ENCODE measurements around the gene ARID3C. TPM values are rescaled to one million over a fixed set of nuclear protein-coding genes. Genes with fewer than 3 reads are reported as not detected.

The ARID3C gene
- polyA plus RNA-seq, 2 of the 4 experiments (the other 2 are of a cell fraction), result 0.09 to 0.12 TPM

DNA sequence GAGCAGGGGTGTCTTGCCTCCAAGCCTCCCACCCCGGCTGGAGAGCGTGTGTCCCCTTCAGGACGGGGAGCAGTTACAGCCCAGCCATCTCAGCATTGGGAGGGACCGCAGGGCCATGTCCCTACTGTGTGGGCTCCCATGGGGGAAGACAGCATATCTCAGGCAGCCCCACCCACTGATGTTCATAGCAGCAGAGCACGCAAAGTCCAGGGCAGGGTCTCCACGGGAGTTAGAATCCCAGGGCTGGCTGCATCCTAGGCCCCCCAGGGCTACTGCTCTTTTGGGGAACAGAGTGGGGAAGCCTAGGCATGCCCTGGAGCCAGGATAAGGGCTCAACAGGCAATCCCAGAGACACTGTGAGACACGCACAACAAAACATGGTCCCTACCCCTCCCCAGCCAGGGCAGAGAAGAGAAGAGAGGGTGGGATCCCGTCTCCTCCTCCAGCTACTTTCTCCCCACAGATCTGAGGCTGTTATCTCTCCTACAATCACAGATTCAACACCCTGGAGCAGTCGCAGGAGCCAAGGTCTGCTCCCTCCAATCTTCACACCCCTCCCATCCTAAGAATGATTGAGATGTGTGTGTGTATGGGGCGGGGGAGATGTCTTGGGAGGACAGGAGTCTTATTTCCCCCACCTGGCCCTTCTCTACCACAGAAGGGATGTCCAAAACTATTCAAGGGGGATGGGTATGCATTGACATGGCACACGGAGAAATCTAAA lies 42.8 kb downstream of the ARID3C start:
- H3K4me1 ChIP-seq, result peaks cover 7% of the 10 kb centered on the region; the same call in 2 of the 3 replicates
- no peak overlapping the region for H3K4me2 ChIP-seq
- ChIA-PET POLR2A (no interaction called here), CTCF (interaction anchor here (1.0 to 17.1 kb wide), 4 partner anchors 15 to 36 kb away, joined by 3 to 168 read pairs (median 9); no protein-coding TSS in a partner anchor)
- no peak for DNase-seq (ENCODE audit: low read depth in 1 of 2, low spot score in 1 of 2)
- H3K27ac ChIP-seq, result no peak overlapping the region
- WGBS (ENCODE audit: missing lambda C conversion rate), result 5% methylated on average over 7 of the region's 11 CpGs
- no peak for ATAC-seq
- H3K4me3 ChIP-seq, result no peak overlapping the region
- TF ChIP-seq, protein P1, sequence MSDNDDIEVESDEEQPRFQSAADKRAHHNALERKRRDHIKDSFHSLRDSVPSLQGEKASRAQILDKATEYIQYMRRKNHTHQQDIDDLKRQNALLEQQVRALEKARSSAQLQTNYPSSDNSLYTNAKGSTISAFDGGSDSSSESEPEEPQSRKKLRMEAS (IDR thresholded peaks at IDR 0.05), result no peak
- TF ChIP-seq GATA3 (IDR thresholded peaks at IDR 0.05; ENCODE audit: borderline replicate concordance), result 0 out of 2 replicates have a peak, but pooled peaks have one; percentile 12
- no peaks in the 10 kb centered on the region for H3K9me3 ChIP-seq
- no peak for FAIRE-seq

DNA sequence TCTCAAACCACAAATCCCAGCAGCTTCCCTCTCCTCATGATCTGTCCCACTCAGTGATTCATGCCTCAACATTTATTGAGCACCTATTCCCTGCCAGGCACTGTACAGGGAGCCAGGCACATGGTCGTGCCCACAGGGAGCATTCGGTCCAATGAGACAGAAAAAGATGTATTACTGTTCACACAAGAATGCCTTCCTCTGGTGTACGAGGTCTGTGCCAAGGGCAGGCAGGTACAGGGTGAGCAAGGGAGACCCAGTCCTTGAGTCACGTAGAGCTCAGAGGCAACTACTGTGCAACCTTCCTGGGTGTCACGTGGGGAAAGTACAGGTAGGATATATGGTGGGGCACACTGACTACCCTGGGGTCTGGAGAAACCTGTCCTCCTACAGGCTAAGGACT lies 43.9 kb downstream of the ARID3C start:
- WGBS (ENCODE audit: missing lambda C conversion rate), result 20% methylated on average over 4 of the region's 5 CpGs
- CTCF ChIA-PET, result interaction anchor here (0.6 to 17.1 kb wide), 8 partner anchors 9 to 252 kb away, joined by 3 to 168 read pairs (median 4); partner anchors contain the start of gene RPP25L
- POLR2A ChIA-PET, result no interaction called here
- Histone ChIP-seq H3K4me2 (no peak overlapping the region), H3K4me3 (no peak overlapping the region), H3K4me1 (peaks cover 7% of the 10 kb centered on the region; the same call in 2 of the 3 replicates), H3K27ac (no peak overlapping the region), H3K9me3 (no peaks in the 10 kb centered on the region)
- TF ChIP-seq CHD2 (IDR thresholded peaks at IDR 0.05; ENCODE audit: low read length, partially characterized antibody), result no peak
- TF ChIP-seq FOSB (CRISPR knock-in tag; IDR thresholded peaks at IDR 0.05), result no peak
- TF ChIP-seq NFE2L2 (conservative IDR thresholded peaks at IDR 0.05; ENCODE audit: low read length), result no peak
- TF ChIP-seq HEYL (CRISPR knock-in tag; IDR thresholded peaks at IDR 0.05), result no peak
- TF ChIP-seq, protein P2, sequence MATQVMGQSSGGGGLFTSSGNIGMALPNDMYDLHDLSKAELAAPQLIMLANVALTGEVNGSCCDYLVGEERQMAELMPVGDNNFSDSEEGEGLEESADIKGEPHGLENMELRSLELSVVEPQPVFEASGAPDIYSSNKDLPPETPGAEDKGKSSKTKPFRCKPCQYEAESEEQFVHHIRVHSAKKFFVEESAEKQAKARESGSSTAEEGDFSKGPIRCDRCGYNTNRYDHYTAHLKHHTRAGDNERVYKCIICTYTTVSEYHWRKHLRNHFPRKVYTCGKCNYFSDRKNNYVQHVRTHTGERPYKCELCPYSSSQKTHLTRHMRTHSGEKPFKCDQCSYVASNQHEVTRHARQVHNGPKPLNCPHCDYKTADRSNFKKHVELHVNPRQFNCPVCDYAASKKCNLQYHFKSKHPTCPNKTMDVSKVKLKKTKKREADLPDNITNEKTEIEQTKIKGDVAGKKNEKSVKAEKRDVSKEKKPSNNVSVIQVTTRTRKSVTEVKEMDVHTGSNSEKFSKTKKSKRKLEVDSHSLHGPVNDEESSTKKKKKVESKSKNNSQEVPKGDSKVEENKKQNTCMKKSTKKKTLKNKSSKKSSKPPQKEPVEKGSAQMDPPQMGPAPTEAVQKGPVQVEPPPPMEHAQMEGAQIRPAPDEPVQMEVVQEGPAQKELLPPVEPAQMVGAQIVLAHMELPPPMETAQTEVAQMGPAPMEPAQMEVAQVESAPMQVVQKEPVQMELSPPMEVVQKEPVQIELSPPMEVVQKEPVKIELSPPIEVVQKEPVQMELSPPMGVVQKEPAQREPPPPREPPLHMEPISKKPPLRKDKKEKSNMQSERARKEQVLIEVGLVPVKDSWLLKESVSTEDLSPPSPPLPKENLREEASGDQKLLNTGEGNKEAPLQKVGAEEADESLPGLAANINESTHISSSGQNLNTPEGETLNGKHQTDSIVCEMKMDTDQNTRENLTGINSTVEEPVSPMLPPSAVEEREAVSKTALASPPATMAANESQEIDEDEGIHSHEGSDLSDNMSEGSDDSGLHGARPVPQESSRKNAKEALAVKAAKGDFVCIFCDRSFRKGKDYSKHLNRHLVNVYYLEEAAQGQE (IDR thresholded peaks at IDR 0.05), result no peak
- no peak for TF ChIP-seq RFX5 (IDR thresholded peaks at IDR 0.05)
- no peak for TF ChIP-seq JUNB (IDR thresholded peaks at IDR 0.05)
- no peak for TF ChIP-seq RAD21 (conservative IDR thresholded peaks at IDR 0.05 in 1 of 2, IDR thresholded peaks at IDR 0.05 in 1 of 2)
- no peak for TF ChIP-seq TP53 (CRISPR knock-in tag; IDR thresholded peaks at IDR 0.05)
- TF ChIP-seq, protein P3, sequence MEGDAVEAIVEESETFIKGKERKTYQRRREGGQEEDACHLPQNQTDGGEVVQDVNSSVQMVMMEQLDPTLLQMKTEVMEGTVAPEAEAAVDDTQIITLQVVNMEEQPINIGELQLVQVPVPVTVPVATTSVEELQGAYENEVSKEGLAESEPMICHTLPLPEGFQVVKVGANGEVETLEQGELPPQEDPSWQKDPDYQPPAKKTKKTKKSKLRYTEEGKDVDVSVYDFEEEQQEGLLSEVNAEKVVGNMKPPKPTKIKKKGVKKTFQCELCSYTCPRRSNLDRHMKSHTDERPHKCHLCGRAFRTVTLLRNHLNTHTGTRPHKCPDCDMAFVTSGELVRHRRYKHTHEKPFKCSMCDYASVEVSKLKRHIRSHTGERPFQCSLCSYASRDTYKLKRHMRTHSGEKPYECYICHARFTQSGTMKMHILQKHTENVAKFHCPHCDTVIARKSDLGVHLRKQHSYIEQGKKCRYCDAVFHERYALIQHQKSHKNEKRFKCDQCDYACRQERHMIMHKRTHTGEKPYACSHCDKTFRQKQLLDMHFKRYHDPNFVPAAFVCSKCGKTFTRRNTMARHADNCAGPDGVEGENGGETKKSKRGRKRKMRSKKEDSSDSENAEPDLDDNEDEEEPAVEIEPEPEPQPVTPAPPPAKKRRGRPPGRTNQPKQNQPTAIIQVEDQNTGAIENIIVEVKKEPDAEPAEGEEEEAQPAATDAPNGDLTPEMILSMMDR (IDR thresholded peaks at IDR 0.05), result no peak
- TF ChIP-seq, protein P4, sequence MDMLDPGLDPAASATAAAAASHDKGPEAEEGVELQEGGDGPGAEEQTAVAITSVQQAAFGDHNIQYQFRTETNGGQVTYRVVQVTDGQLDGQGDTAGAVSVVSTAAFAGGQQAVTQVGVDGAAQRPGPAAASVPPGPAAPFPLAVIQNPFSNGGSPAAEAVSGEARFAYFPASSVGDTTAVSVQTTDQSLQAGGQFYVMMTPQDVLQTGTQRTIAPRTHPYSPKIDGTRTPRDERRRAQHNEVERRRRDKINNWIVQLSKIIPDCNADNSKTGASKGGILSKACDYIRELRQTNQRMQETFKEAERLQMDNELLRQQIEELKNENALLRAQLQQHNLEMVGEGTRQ (IDR thresholded peaks at IDR 0.05), result no peak
- no peak for TF ChIP-seq RNF2 (IDR thresholded peaks at IDR 0.05; ENCODE audit: borderline replicate concordance, low read depth)
- no peak for TF ChIP-seq CBX8 (IDR thresholded peaks at IDR 0.05)
- ATAC-seq (no peak; a peak in 1 of 6 replicates), FAIRE-seq (no peak), DNase-seq (ENCODE audit: low read depth in 1 of 2, low spot score in 1 of 2) (no peak)

DNA sequence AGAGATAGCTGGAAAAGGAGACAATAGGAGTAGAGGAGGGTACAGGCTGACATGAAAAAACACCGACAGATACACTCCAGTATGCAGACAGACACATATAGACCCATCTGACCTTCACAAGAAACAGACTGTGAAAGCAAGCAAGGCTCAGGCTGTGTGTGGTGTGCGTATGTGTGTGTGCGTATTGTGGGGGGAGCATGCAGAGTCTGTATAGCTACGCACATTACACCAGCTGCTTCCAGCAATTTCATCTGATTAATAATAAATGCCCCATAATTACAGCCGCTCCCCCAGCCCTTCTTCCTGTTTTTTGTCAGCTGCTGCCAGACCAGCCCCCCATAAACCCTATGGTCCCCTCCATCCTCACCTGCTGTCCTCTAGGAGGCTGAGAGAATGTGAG lies 46.1 kb downstream of the ARID3C start:
- Histone ChIP-seq H3K9me3 (no peaks in the 10 kb centered on the region), H3K4me2 (no peak overlapping the region), H3K27ac (no peak overlapping the region), H3K4me1 (no peaks in the 10 kb centered on the region), H3K4me3 (no peak overlapping the region)
- FAIRE-seq (no peak), DNase-seq (ENCODE audit: low read depth in 1 of 2, low spot score in 1 of 2) (no peak), ATAC-seq (no peak)
- ChIA-PET CTCF (interaction anchor here (0.6 to 17.1 kb wide), 12 partner anchors 9 to 456 kb away, joined by 3 to 168 read pairs (median 5); partner anchors contain the start of gene RPP25L), POLR2A (no interaction called here)
- 80% methylated on average over 5 of the region's 5 CpGs for WGBS (ENCODE audit: missing lambda C conversion rate)
- no peak for TF ChIP-seq CEBPB (IDR thresholded peaks at IDR 0.05)

Measured in A549 (cell line).